HG02973 (cell line): ENCODE measurements around the gene BCR.

Experiments used
- ATAC-seq: cut with Tn5 transposase; IDR thresholded peaks from one replicate; pipeline ENCODE4 v1.9.1; 2021; ENCODE audit warnings: moderate library complexity; ENCODE audit not compliant: unreplicated experiment

Gene BCR

GRCh38 chr22:23215294-23216241, 35.3 kb downstream of the BCR start:
- no peak for ATAC-seq

GRCh38 chr22:23216461-23217170, 36.3 kb downstream of the BCR start:
- no peak for ATAC-seq

- no peak for ATAC-seq
Observed at GRCh38 chr22:23217171-23218052, 37.1 kb downstream of the BCR start.

- ATAC-seq, result no peak
Observed at GRCh38 chr22:23218053-23218866, 38.0 kb downstream of the BCR start.

GRCh38 chr22:23218867-23219251, 38.5 kb downstream of the BCR start:
- ATAC-seq, result no peak

GRCh38 chr22:23219317-23219716, 39.0 kb downstream of the BCR start:
- ATAC-seq, result no peak

- peak; percentile 47 for ATAC-seq
Observed at GRCh38 chr22:23219822-23220484, 39.6 kb downstream of the BCR start.

- no peak for ATAC-seq
Observed at GRCh38 chr22:23220485-23221350, 40.4 kb downstream of the BCR start.

- ATAC-seq, result no peak
Observed at GRCh38 chr22:23221351-23221804, 41.1 kb downstream of the BCR start.

- ATAC-seq, result no peak
Observed at GRCh38 chr22:23222033-23222792, 41.9 kb downstream of the BCR start.

- ATAC-seq, result no peak
Observed at GRCh38 chr22:23222793-23223568, 42.7 kb downstream of the BCR start.

- ATAC-seq, result no peak
Observed at GRCh38 chr22:23223569-23224317, 43.4 kb downstream of the BCR start.

GRCh38 chr22:23224846-23225245, 44.5 kb downstream of the BCR start:
- no peak for ATAC-seq

- no peak for ATAC-seq
Observed at GRCh38 chr22:23225337-23225723, 45.0 kb downstream of the BCR start.

- no peak for ATAC-seq
Observed at GRCh38 chr22:23225724-23226496, 45.6 kb downstream of the BCR start.

GRCh38 chr22:23226497-23226850, 46.2 kb downstream of the BCR start:
- ATAC-seq, result no peak
